ENCODE measurements around the gene PAX7. TPM values are rescaled to one million over a fixed set of nuclear protein-coding genes. Genes with fewer than 3 reads are reported as not detected.
"Not testable (repeated sequence)": the region's sequence is repeated elsewhere in the genome, so short reads cannot be mapped to it uniquely, and the experiment has no call there.

The PAX7 gene
- not detected in 2 replicates for total RNA-seq

- no peak for DNase-seq
Measured at GRCh38 chr1:18630511-18631495, at the start of gene PAX7. PAX7 (plus strand) TSS chr1:18630846; CDS start chr1:18631604, 758 bp downstream.

- peak; percentile 49 for DNase-seq
Measured at GRCh38 chr1:18581420-18581880, 49.2 kb upstream of the PAX7 start.

GRCh38 chr1:18582890-18583289, 47.8 kb upstream of the PAX7 start:
- no peak for DNase-seq

GRCh38 chr1:18583326-18583941, 47.2 kb upstream of the PAX7 start:
- DNase-seq, result no peak

- not testable (repeated sequence) for DNase-seq
Measured at GRCh38 chr1:18586016-18586415, 44.6 kb upstream of the PAX7 start.

GRCh38 chr1:18588093-18588492, 42.6 kb upstream of the PAX7 start:
- DNase-seq, result no peak

- DNase-seq, result no peak
Measured at GRCh38 chr1:18592368-18592767, 38.3 kb upstream of the PAX7 start.

- peak; percentile 73 for DNase-seq
Measured at GRCh38 chr1:18597160-18598042, 33.2 kb upstream of the PAX7 start.

GRCh38 chr1:18599086-18599485, 31.6 kb upstream of the PAX7 start:
- no peak for DNase-seq

GRCh38 chr1:18599704-18600103, 30.9 kb upstream of the PAX7 start:
- no peak for DNase-seq

GRCh38 chr1:18602533-18603211, 28.0 kb upstream of the PAX7 start:
- no peak for DNase-seq

GRCh38 chr1:18603212-18603852, 27.3 kb upstream of the PAX7 start:
- no peak for DNase-seq

GRCh38 chr1:18606443-18607288, 24.0 kb upstream of the PAX7 start:
- DNase-seq, result no peak

GRCh38 chr1:18607289-18607760, 23.3 kb upstream of the PAX7 start:
- no peak for DNase-seq

GRCh38 chr1:18608534-18608933, 22.1 kb upstream of the PAX7 start:
- DNase-seq, result no peak

- no peak for DNase-seq
Measured at GRCh38 chr1:18611311-18611710, 19.3 kb upstream of the PAX7 start.

GRCh38 chr1:18612073-18612472, 18.6 kb upstream of the PAX7 start:
- no peak for DNase-seq

GRCh38 chr1:18614069-18614735, 16.4 kb upstream of the PAX7 start:
- DNase-seq, result no peak

GRCh38 chr1:18618546-18619466, 11.8 kb upstream of the PAX7 start:
- DNase-seq, result no peak
